Ovary (tissue), 9 donors: ENCODE measurements around the gene PATJ. TPM values are rescaled to one million over a fixed set of nuclear protein-coding genes. Genes with fewer than 3 reads are reported as not detected.
A peak's percentile ranks its signal among the peaks of the same experiment; 100 is the strongest.

Experiments used
- DNase-seq, 5 donors: peaks; one replicate each; pipeline ENCODE4 v3.0.0-alpha.2; 2019 to 2020
- H3K27ac ChIP-seq, 2 donors: fragments of 200-600 bp; one replicate each; pipeline versions ENCODE4 v1.5.1 to v1.8.0; 2019 to 2022
- H3K27me3 ChIP-seq: fragments of 200-600 bp; one replicate; pipeline ENCODE4 v1.8.0; 2022
- H3K36me3 ChIP-seq: fragments of 200-600 bp; sonication (generic); one replicate; pipeline ENCODE4 v1.5.1; 2019
- H3K4me1 ChIP-seq: one replicate; pipeline ENCODE4 v1.8.1; 2013; ENCODE audit warnings: mild to moderate bottlenecking, moderate library complexity; ENCODE audit not compliant: insufficient read depth
- H3K4me3 ChIP-seq: fragments of 200-600 bp; sonication (generic); one replicate; pipeline ENCODE4 v1.5.1; 2017
- H3K9me3 ChIP-seq, 2 donors: fragments of 200-600 bp in 1 of 2; sonication (generic) in 1 of 2; one replicate each; pipeline versions ENCODE4 v1.5.1 to v1.8.1; 2013 to 2019; ENCODE audit warnings: mild to moderate bottlenecking in 1 of 2, moderate library complexity in 1 of 2
- CTCF ChIP-seq, 3 donors: fragments of 450-650 bp in 2 of 3; fragments of 200-600 bp in 1 of 3; IDR thresholded peaks; one replicate each; pipeline versions ENCODE4 v1.5.1 to v1.8.0; 2016 to 2022; ENCODE audit warnings: antibody characterized with exemption in 3 of 3, mild to moderate bottlenecking in 1 of 3
- EP300 ChIP-seq: sonication (generic); formaldehyde crosslinking; IDR thresholded peaks from one replicate; pipeline ENCODE4 v1.6.1; 2017; ENCODE audit warnings: antibody characterized with exemption
- POLR2A ChIP-seq: fragments of 450-650 bp; IDR thresholded peaks from one replicate; pipeline ENCODE4 v1.6.1; 2017; ENCODE audit warnings: antibody characterized with exemption, mild to moderate bottlenecking, moderate library complexity
- WGBS, 3 donors: extraction: QIAGEN DNeasy Blood & Tissue Kit in 1 of 3; methylation state at CpG; one replicate each; pipeline versions ENCODE4 v1.1.5 to v1.1.7; 2013 to 2017; 5-methylcytosine and 5-hydroxymethylcytosine counted together
- intact Hi-C, 4 donors: fragments of 100-400 bp; cut with DNase I; formaldehyde crosslinking; loops; one replicate each; pipeline versions ENCODE4 v1.11.0 to v1.15.1; 2022 to 2023
- polyA plus RNA-seq, 2 donors: library from polyadenylated mRNA; stranded (reverse); fragments of 200-250 nt in 1 of 2; fragments of 350-450 nt in 1 of 2; fragmentation: Illumina TruSeq in 1 of 2; extraction: RNeasy Lipid Tissue Mini Kit (QIAGEN cat#74804) in 1 of 2; gene quantifications; one replicate each; pipeline ENCODE4 v1.2.3, GENCODE V29; 2013 to 2014
- total RNA-seq, 7 donors: library from RNA; depleted of rRNA in 2 of 7; stranded (reverse); fragments of >200 nt in 2 of 7; fragmentation: NEBNext Ultra II Directional in 3 of 7; extraction: Animal tissue kit (Norgen Biotek cat#: 25700) in 3 of 7; gene quantifications; one replicate each; pipeline versions ENCODE4 v1.1.0 to v1.2.4, GENCODE V29; 2016 to 2023
- donor health status: DM: no; HTN: no; CAD: no; lungs with moderate emphysema.
- donor health status: DM: no; HTN: no; CAD: no.
- donor health status: Bipolar disorder and iron deficiency.
- donor health status: DM: yes; HTN: yes; CAD: no.
- donor health status: DM: no; HTN: no; CAD: no.
- donor health status: DM: yes; HTN: yes; CAD: no.

PATJ gene
- total and polyA plus RNA-seq, 9 donors: 7.6 to 60.1 (median 25.5) TPM

- TF ChIP-seq POLR2A (no peak), CTCF (IDR thresholded peaks at IDR 0.05) (no peak), EP300 (no peak)
- DNase-seq: no peak
- Histone ChIP-seq H3K36me3 (no peaks in the 10 kb centered on the region), H3K27ac (no peak overlapping the region), H3K9me3 (peaks cover 0 to 6% of the 10 kb centered on the region in 2 donors), H3K4me3 (no peak overlapping the region), H3K4me1 (peaks cover 2% of the 10 kb centered on the region), H3K27me3 (no peaks in the 10 kb centered on the region)
- intact Hi-C loops: no loop called here
- 83 to 92% (median 86%) methylated on average over 17 of the region's 17 CpGs for WGBS, 3 donors
These were observed 453.9 kb downstream of the PATJ start for GRCh38 chr1:62196086-62196690.

- Histone ChIP-seq H3K36me3 (no peaks in the 10 kb centered on the region), H3K27ac (no peak overlapping the region), H3K9me3 (peaks cover 0 to 6% of the 10 kb centered on the region in 2 donors), H3K4me1 (peaks cover 2% of the 10 kb centered on the region), H3K27me3 (no peaks in the 10 kb centered on the region), H3K4me3 (no peak overlapping the region)
- 36 to 54% (median 41%) methylated on average over 14 of the region's 14 CpGs for WGBS, 3 donors
- intact Hi-C loops: no loop called here
- no peak for DNase-seq
- TF ChIP-seq POLR2A (no peak), CTCF (IDR thresholded peaks at IDR 0.05) (no peak), EP300 (no peak)
These were observed 455.9 kb downstream of the PATJ start for GRCh38 chr1:62198069-62198780.

GRCh38 chr1:62198781-62199125, 456.5 kb downstream of the PATJ start:
- Histone ChIP-seq H3K36me3 (no peaks in the 10 kb centered on the region), H3K27me3 (no peaks in the 10 kb centered on the region), H3K4me1 (peaks cover 2% of the 10 kb centered on the region), H3K27ac (no peak overlapping the region), H3K9me3 (peaks cover 0 to 6% of the 10 kb centered on the region in 2 donors), H3K4me3 (no peak overlapping the region)
- DNase-seq: peak in 2 of 5 donors; percentile 21 to 41
- TF ChIP-seq EP300 (no peak), POLR2A (no peak), CTCF (IDR thresholded peaks at IDR 0.05) (no peak)
- intact Hi-C loops: no loop called here
- WGBS, 3 donors: 0 to 10% (median 4%) methylated on average over 3 of the region's 3 CpGs

- H3K27me3 ChIP-seq: no peaks in the 10 kb centered on the region
- no peaks in the 10 kb centered on the region for H3K9me3 ChIP-seq
- no peaks in the 10 kb centered on the region for H3K4me1 ChIP-seq
- intact Hi-C loops: no loop called here
- WGBS, 3 donors: 91 to 95% (median 93%) methylated on average over 2 of the region's 2 CpGs
- TF ChIP-seq EP300 (no peak), POLR2A (no peak), CTCF (IDR thresholded peaks at IDR 0.05) (no peak)
- DNase-seq: no peak
- no peaks in the 10 kb centered on the region for H3K36me3 ChIP-seq
- no peak overlapping the region for H3K27ac ChIP-seq
- no peak overlapping the region for H3K4me3 ChIP-seq
These were observed 464.9 kb downstream of the PATJ start for GRCh38 chr1:62207187-62207586.
